ENCODE measurements around the gene RUBCNL.
"Not testable (repeated sequence)": the region's sequence is repeated elsewhere in the genome, so short reads cannot be mapped to it uniquely, and the experiment has no call there.

The RUBCNL gene

DNA sequence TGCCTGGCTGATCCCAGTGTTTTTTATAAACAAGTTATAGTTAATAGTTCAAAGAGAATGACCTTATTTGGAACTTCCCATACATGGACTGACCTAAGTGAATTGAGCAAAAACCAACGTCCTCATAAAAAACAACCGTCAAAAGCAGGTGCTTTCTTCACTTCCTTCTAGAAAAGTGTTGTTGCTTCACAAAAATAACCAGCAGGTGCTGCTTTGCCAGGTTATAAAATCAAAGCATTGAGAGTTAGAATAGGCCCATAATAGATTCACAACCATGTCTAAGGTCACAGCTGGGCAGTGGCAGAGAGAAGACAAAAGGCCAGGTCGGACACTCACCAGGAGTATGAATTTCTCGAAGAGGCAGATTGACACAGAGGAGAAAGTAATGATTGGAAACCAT, 9.5 kb downstream of the RUBCNL start:
- DNase-seq, result no peak

DNA sequence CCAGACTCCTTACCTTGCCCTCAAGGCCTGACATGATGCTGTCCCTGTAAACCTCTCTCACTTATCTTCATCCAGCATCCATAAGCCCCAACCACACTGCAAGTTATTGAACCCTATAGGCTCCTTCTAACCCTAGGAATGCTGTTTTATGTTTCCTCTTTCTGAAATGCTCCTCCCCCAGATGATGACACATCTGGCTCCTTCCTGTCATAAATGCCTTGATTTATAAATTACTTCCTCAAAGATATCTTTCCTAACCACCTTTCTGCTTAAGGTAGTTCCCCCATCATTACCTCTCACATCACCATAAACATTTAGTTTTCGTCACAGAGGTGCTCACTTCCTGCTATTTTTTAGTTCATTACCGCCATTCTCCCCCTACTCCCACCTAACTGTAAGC, 12.3 kb downstream of the RUBCNL start:
- DNase-seq, result no peak

DNA sequence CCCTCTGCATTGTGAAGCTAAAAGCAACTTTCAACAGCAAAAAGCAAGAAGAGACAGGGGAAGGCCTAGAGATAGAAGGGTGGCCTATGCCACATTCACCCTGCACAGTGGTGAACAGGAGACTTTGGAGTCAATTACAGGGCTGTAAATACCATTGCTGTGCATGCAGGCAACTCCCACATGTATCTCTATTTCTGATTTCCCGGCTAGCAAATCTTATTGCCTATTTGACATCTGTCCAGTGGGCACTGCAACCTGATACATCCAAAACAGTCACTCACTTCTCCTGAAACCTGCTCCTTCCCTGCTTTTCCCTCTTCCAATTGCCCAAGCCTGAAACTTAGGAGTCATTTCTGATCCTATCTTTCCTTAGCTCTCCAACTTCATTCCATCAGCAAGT, 13.4 kb downstream of the RUBCNL start:
- no peak for DNase-seq

DNA sequence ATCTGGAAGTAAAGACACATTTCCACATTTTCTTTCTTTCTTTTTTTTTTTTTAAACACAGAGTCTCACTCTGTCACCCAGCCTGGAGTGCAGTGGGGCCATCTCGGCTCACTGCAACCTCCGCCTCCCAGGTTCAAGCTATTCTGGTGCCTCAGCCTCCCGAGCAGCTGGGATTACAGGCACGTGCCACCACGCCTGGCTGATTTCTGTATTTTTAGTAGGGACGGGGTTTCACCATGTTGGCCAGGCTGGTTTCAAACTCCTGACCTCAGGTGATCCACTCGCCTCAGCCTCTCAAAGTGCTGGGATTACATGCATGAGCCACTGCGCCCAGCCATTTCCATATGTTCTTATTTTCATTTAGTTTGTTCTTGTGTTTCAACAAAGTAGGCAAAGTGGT, 14.1 kb downstream of the RUBCNL start:
- not testable (repeated sequence) for DNase-seq

DNA sequence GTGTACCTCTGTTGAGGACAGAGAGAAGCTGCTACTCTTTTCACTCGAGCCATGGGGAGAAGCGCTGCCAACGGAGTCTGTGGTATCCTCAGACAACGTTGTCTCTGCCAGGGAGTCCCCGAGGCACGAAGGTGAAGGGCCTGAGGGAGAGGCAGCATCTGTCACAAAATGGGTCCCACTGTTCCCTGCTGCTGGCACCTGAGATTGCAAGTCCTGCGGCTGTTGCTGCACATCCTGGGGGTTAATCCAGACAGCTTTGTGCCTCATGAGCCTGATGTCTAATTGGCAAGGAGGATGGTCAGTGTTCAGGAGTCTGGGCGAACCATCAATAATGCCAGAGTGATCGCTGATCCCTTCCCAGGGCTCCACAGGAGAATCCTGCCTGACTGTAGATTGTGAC, 15.0 kb downstream of the RUBCNL start:
- DNase-seq, result no peak

DNA sequence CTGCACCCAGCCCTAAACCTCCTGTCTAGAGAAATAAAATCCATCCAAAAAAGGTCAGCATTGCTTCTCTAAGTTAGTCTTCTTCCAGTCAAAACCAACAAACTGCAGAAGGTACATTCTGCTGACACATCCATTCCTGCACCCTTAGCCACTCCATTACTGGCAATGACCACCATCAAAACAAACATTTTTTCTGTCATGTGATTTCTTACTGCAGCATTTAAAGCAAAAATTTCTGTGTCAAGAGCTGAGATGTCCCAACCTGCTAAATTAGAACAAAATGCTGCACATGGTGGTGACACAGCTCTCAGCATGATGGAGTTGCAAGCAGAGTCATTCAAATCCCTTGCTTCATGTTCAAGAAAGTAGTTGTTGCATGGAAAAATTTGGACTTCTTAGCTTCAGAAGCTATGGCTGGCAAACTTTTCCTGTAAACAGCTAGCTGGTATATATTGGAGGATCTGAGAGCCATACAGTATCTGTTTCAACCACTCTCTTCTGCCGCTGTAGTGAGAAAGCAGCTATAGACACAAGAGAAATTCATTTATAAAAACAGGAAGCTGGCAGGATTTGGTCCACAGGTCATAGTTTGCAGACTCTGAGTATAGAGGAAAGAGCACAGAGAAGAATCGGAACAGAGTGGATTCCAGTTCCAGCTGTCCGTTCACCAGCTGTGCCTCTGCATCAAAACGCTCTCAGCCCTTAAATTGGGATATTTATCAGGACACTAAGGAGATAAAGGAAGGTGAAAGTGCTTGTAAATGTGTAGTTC, 17.4 kb downstream of the RUBCNL start:
- DNase-seq, result no peak

DNA sequence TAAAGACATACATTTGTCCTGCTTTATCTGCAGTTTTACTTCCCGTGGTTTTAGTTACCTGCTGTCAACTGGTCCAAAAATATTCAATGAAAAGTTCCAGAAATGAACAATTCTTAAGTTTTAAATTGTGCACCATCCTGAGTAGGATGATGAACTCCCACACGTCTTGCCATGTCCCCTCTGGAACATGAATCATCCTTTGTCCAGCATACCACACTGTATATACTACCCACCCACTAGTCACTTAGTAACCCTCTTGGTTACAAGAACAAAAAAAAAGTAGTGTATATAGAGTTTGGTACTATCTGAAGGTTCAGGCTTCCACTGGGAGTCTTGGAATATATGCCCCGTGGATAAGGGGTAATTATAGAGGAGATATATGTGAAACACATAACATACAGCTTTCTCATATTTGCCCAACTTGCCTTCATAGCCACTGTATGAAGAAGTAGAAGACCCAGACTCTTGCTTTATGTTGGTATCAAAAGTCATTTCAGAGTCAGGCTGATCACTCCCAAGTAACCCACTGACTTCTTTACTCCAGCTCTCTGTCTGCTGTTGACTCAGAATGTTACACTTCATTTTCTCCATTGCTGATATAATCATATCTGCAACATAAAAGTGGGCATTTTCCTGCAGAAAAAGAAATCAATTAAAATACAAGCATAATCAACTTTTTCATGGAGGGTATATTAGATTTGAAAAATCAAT, 19.3 kb downstream of the RUBCNL start:
- DNase-seq, result no peak

DNA sequence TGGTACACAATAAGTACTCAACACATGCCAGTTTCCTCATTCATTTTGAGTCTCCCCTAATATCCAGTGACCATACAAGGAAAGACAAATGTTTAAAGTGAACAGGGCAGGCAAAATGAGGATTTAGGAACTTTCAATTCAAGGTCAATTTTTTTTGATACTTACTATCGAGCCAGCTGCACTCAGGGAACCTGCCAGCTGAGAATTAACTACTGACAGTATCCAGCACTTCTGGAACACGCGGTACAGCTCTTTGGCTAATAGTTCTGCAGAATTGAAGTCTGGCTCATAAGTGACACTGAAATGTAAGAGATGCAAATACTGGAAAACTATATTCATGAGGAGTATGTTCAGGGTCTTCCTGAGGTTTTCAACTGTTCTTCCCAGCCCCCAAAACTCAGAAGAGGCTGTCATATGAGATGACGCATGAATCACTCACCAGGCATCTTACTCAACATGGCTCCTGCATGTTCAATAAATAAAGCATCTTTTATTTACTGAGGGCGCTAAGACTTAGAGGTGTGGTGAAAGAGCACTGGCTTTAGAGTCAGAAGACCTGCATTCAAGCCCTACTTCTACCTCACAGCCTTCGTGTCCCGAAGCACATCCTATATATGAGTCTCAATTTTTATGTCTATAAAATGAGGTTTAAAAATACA, 25.6 kb downstream of the RUBCNL start:
- no peak for DNase-seq

DNA sequence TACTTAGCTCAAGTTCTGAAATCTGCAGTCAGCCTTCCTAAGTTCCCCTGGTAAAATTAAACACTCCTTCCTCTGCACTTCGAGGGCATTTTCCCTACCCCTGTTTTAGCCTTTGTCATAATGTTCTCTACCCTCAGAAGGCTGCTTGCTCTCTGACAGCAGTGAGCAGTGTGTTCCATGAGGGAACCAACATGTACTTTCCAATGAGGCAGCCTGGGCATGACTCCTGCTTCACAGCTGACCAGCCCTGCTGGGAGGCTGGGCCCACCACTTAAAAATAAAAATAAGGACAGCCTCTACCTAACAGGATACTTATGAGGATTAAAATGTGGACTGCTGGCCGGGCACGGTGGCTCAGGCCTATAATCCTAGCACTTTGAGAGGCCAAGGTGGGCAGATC, 26.4 kb downstream of the RUBCNL start:
- DNase-seq, result no peak

DNA sequence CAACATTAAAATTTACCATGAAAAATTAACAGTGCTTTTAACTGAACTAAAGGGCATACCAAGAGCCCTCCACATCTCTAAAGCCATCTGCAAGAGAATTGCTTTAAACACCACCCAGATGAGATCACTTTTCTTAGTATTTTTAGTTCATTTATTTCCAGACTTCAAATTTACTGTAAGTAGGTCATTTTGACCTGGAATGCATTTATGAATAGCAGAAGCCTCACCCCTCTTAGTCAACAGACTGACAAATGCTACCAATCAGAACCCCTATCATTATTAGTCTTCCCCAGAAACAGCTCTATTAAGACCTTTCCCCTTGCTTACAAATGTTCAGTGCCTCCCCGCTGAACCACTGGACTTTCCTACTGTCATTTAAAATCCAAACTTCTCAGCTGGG, 27.3 kb downstream of the RUBCNL start:
- DNase-seq, result no peak

DNA sequence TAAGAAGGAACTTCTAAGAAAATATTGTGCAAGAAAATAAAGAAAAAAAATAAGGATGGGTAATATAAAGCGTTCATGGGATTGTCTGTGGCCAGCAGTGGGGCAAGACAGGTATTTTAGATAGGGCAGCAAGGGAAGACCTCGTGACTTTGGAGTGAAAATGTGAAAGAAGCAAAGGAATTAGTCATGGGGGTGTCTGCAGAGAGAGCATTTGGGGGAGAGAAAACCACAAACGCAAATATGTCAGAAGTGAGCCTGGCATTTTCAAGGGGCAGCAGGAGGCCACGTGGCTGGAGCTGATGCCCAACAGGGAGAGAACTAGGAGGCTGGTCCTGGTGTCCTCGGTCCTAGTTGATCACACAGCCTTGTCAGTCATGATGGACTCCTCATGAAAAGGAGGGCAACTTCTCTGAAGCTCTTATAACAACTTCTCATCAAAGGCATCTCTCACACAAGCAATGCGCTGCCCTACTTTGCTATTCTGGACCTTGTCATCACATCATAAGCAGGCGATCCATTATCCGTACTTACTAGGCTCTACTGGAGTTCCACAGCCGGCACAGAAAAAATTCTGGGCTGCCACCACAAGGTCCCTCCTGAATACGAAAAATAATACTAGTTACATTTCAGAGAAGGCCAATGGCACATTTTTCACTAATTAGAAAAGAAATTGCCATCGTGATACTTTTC, 31.0 kb downstream of the RUBCNL start:
- no peak for DNase-seq

DNA sequence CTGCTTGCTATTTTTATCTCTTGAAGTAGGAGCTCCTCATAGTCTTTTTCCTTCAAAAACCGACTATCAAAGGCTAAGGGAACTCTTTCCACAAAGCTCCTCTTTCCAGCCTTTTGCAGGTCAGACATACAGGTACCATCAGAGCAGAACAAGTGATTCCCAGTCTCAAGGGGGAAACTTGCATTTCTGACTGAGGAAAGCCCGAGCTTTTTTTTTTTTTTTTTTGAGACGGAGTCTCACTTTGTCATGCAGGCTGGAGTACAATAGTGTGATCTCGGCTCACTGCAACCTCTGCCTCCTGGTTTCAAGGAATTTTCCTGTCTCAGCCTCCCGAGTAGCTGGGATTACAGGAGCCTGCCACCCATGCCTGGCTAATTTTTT, 32.0 kb downstream of the RUBCNL start:
- no peak for DNase-seq

DNA sequence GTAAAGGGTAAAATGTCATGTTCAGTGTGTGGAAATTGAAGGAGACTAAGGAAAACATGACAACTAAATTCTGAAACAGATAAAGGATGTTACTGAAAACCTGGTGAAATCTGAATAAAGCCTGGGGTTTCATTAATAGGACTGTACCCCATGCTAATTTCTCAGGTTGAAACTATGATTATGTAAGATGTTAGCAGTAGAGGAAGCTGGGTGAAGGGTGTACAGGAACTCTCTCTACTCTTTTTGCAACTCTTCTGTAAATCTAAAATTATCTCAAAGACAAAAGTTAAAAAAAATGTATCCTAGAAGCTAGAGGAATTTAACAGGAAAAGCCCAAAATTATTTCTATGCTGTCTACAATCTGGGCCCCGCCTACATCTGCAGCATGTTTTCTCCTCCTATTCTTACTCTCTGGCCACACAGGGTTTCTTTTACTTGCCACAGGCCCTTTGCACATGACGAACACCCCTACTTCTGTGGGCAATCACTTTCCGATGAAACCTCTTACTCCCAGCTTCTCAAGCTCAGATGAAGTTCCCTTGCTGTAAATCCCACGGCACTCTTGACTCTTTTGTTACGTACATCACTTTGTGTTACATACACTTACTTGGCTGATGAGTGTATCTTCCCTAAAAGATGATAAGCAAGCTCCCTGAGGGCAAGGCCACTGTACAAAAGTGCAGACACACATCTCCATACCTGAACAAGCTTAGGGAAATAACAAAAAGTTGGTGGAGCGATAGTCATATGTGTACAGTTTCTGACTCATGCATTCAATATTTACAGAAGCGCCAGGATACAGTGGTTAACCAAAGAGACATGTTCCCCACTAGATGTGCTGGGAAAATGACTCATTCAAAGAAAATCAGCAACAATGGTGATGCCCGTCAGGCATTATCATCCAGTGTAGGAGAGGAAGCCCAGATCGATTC, 32.6 kb downstream of the RUBCNL start:
- no peak for DNase-seq

DNA sequence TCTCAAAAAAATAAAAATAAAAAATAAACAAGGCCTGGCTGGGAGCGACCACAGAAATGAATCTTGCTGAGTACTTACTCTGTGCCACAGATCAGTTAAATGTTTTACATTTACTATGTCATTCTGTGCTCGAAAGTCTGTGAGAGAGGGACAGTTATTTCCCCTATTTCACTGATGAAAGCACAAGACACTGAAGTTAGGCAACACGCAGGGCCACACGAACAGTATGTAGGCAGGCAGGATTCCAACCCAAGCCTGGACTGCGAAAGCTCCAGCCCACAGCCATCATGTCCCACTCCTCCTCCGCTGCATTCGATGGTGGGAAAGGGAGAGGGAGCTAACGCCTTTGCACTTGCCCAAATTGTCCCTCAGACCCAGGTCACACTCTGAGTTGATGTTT, 34.2 kb downstream of the RUBCNL start:
- DNase-seq, result no peak

DNA sequence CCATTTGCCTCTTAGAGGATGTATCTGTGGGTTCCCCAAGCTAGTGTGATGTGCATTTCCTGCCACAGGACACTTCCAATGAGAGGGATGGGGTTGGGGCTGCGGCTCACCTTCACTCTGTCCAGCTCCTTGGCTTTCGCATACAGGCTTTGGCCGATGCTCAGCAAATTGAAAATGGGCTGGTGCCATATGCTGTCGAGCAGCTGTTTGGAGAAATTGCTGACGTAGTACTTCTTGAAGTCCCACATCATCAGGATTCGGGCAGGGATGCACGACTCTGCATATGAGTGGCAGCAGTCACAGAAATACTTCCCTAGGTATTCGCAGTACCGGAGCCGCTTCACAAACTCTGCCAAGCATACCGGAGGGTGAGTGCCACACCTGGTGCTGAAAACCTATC, 37.0 kb downstream of the RUBCNL start:
- no peak for DNase-seq

DNA sequence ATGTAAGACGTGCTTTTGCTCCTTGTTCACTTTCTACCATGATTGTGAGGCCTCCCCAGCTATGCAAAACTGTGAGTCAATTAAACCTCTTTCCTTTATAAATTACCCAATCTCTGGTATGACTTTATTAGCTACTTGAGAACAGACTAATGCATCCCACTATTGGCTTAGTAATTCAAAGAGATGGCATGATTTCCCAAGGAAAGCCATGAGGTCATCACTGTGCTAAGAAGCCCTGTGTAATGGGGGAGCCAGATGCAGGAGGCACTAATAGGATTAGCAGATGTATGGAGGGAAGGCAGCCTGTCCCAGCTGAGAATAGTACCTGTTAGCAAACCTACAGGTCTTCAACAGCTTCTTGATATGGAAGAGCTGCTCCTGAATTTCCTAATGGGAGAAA, 38.1 kb downstream of the RUBCNL start:
- DNase-seq, result no peak

DNA sequence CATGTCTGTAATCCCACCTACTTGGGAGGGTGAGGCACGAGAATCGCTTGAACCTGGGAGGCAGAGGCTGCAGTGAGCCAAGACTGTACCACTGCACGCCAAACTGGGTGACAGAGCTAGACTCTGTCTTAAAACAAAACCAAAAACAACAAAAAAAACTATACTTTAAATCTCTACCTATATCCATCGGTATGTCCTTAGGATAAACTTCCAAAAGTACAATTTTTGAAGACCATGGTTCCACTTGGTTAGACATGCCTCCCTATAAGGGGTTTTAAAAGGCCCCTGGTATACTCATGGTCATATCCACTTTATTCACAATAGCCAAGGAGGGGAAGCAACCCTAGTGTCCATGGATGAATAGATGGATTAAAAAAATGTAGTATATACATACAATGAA, 39.8 kb downstream of the RUBCNL start:
- no peak for DNase-seq

DNA sequence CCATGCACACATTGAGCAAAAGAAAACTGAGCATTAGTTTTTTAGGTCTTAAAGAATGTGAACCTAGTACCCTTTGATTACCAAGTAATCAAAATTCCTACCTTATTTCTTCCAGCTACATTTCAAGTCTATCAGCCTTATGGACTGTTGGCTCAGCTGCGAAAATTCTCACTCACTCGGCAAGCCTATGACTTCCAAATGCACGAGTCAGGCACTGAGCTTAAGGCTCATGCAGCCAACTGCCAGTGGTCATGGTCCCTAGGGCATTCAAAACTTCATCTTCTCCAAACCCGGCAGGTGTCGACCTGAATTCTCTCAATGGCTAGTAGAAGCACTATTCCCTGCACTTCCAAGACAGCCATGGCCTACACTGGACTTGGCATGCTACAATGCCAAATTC, 41.2 kb downstream of the RUBCNL start:
- DNase-seq, result no peak

DNA sequence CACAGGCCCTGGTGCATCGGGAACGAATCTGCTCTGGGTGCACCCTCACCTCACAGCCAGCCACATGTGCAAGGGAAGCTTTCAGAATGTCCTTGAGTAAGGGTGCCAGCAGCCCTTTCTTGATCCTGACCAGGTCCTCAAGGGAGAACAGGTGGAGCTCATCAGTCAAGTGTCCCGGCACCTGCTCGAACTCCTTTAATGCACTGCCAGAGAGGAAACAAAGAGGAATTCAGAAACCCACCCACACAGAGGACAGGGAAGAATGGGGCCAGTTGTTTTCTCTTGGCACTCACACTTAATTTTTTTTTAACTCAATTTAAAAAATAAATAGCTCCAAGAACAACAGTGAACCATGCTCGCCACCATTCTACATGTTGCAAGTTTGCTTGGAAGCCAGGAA, 41.7 kb downstream of the RUBCNL start:
- DNase-seq, result no peak

DNA sequence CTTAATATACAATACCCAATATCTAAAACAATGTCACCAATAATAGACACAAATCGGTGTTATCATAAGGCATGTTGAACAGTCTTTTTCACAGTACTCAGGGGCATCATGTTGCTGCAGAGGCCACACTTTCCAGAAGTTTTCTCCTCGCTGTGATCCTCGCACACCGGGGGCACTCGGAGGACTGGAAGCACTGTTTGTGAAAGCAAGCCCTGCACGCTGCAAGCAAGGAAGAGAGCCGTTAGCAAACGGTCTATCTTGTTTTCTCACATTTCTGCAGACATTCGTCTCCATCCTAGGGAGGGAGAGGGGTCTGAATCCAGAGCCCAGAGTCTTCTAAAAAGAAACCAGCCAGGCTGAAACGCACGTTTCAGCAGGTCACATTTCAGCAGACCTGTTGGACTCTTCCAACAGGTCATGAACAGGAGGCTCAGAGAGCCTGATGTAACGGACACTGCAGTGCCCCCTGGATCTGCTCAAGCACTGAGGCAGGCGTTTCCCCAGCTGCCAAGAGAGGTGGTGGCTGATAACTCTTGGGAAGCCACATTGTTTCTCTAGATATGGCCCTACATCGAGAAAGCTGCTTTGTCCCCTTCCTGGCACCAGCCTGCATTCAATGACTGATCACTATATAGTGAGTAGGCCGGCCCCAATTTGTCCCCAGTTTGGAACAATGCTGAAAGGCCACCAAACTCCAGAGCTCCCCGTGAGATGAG, 43.6 kb downstream of the RUBCNL start:
- DNase-seq, result no peak
